PC-3 (cell line): Measurements from ENCODE around the gene EGR2. TPM values are rescaled to one million over a fixed set of nuclear protein-coding genes. Genes with fewer than 3 reads are reported as not detected.
"Not testable (repeated sequence)": the region's sequence is repeated elsewhere in the genome, so short reads cannot be mapped to it uniquely, and the experiment has no call there.

Experiments
- ATAC-seq: fragments of 200-7000 bp; cut with Tn5 transposase; 2 replicates; pipeline ENCODE4 v1.9.1; 2020; ENCODE audit warnings: mild to moderate bottlenecking, moderate library complexity
- BruUV-seq: library from RNA; stranded (reverse); fragments of 400-500 nt; replicated peaks from 2 replicates; lab custom pipeline; 2021; lab: Mats Ljungman, UMichigan
- CTCF ChIA-PET: fragments of 300-600 bp; sonication (Branson Sonifier 250); formaldehyde crosslinking; loops from one replicate; lab custom pipeline; 2022; ENCODE audit warnings: antibody characterized with exemption; lab: Charles Lee
- POLR2A ChIA-PET: fragments of 300-600 bp; sonication (Branson Sonifier 250); formaldehyde crosslinking; loops from one replicate; lab custom pipeline; 2022; ENCODE audit warnings: antibody characterized with exemption; ENCODE audit not compliant: unreplicated experiment; lab: Charles Lee
- DNase-seq: peaks from one replicate; pipeline ENCODE4 v3.0.0-alpha.2; 2015
- H2AFZ ChIP-seq: fragments of 300-600 bp; sonication (generic); 2 replicates; pipeline ENCODE4 v1.6.0; 2016; ENCODE audit warnings: antibody characterized with exemption, low read length
- H3F3A ChIP-seq: fragments of 300-600 bp; sonication (generic); one replicate; pipeline ENCODE4 v1.6.0; 2017; ENCODE audit warnings: antibody characterized with exemption, low read length, control low read depth, mild to moderate bottlenecking; ENCODE audit not compliant: unreplicated experiment
- H3K27ac ChIP-seq: fragments of 300-600 bp; sonication (generic); 2 replicates; pipeline ENCODE4 v1.5.1; 2016; ENCODE audit warnings: mild to moderate bottlenecking, low read length
- H3K27me3 ChIP-seq: fragments of 300-600 bp; sonication (generic); 2 replicates; pipeline ENCODE4 v1.6.1; 2016; ENCODE audit warnings: low read length, mixed read lengths
- H3K36me3 ChIP-seq: fragments of 300-600 bp; sonication (generic); 2 replicates; pipeline ENCODE4 v1.6.1; 2016; ENCODE audit warnings: low read depth, mixed run types, low read length, mixed read lengths
- H3K4me1 ChIP-seq: fragments of 300-600 bp; sonication (generic); 2 replicates; pipeline ENCODE4 v1.5.1; 2016; ENCODE audit warnings: low read length; ENCODE audit not compliant: insufficient read depth
- H3K4me2 ChIP-seq: fragments of 300-600 bp; sonication (generic); 2 replicates; pipeline ENCODE4 v1.6.0; 2016; ENCODE audit warnings: low read length
- H3K4me3 ChIP-seq: fragments of 300-600 bp; sonication (generic); 2 replicates; pipeline ENCODE4 v1.5.1; 2016; ENCODE audit warnings: mild to moderate bottlenecking, low read length, mixed read lengths
- H3K79me2 ChIP-seq: fragments of 300-600 bp; sonication (generic); 2 replicates; pipeline ENCODE4 v1.6.1; 2017; ENCODE audit warnings: low read length, mixed read lengths
- H3K9ac ChIP-seq: fragments of 300-600 bp; sonication (generic); 2 replicates; pipeline ENCODE4 v1.6.0; 2016; ENCODE audit warnings: mild to moderate bottlenecking, low read length
- H3K9me2 ChIP-seq: fragments of 300-600 bp; sonication (generic); replicated peaks from 2 replicates; pipeline ENCODE4 v1.6.1; 2016; ENCODE audit warnings: mixed run types, low read length, mixed read lengths
- H3K9me3 ChIP-seq: fragments of 300-600 bp; sonication (generic); 2 replicates; pipeline ENCODE4 v1.6.1; 2016; ENCODE audit warnings: low read length, mixed read lengths
- H4K20me1 ChIP-seq: fragments of 300-600 bp; sonication (generic); 2 replicates; pipeline ENCODE4 v1.6.1; 2016; ENCODE audit warnings: low read length, mixed read lengths
- EZH2 ChIP-seq: fragments of 300-600 bp; sonication (generic); IDR thresholded peaks from one replicate; pipeline ENCODE4 v1.6.1; 2017; ENCODE audit warnings: antibody characterized with exemption, mild to moderate bottlenecking, low read length; ENCODE audit not compliant: unreplicated experiment
- EZH2phosphoT487 ChIP-seq: fragments of 300-600 bp; sonication (generic); IDR thresholded peaks from 2 replicates; pipeline ENCODE4 v1.6.1; 2018; ENCODE audit warnings: mild to moderate bottlenecking, antibody characterized with exemption, low read length, borderline replicate concordance
- intact Hi-C: fragments of 100-400 bp; cut with micrococcal nuclease; formaldehyde crosslinking; loops from 2 replicates; pipeline ENCODE4 v1.9.0; 2023
- total RNA-seq: library from RNA; depleted of rRNA; stranded (reverse); fragments of >200 nt; gene quantifications from 2 replicates; pipeline ENCODE4 v1.2.3, GENCODE V29; 2014
- TF ChIP-seq, protein P1 (sequence below): fragments of 300-600 bp; sonication (generic); conservative IDR thresholded peaks from 2 replicates; pipeline ENCODE4 v1.5.1; 2017; ENCODE audit warnings: antibody characterized with exemption, low read depth, mild to moderate bottlenecking, low read length

Gene EGR2
- total RNA-seq, 1 experiment from 2014 or later, result 2.7 TPM

DNA sequence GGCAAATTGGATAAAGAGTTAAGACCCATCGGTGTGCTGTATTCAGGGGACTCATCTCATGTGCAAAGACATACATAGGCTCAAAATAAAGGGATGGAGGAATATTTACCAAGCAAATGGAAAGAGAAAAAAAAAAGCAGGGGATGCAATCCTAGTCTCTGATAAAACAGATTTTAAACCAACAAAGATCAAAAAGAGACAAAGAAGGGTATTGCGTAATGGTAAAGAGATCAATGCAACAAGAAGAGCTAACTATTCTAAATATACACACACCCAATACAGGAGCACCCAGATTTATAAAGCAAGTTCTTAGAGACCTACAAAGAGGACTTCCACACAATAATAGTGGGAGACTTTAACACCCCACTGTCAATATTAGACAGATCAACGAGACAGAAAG, 31.6 kb downstream of the EGR2 start:
- H3K4me1 ChIP-seq, DNase-seq, H3K79me2 ChIP-seq, H3F3A ChIP-seq, BruUV-seq, H3K4me3 ChIP-seq, ATAC-seq, H4K20me1 ChIP-seq, POLR2A ChIA-PET, H3K27ac ChIP-seq, H3K36me3 ChIP-seq, H2AFZ ChIP-seq, H3K9me2 ChIP-seq, CTCF ChIA-PET, H3K9ac ChIP-seq, H3K27me3 ChIP-seq, H3K4me2 ChIP-seq, H3K9me3 ChIP-seq, intact Hi-C loops: not testable (repeated sequence)

DNA sequence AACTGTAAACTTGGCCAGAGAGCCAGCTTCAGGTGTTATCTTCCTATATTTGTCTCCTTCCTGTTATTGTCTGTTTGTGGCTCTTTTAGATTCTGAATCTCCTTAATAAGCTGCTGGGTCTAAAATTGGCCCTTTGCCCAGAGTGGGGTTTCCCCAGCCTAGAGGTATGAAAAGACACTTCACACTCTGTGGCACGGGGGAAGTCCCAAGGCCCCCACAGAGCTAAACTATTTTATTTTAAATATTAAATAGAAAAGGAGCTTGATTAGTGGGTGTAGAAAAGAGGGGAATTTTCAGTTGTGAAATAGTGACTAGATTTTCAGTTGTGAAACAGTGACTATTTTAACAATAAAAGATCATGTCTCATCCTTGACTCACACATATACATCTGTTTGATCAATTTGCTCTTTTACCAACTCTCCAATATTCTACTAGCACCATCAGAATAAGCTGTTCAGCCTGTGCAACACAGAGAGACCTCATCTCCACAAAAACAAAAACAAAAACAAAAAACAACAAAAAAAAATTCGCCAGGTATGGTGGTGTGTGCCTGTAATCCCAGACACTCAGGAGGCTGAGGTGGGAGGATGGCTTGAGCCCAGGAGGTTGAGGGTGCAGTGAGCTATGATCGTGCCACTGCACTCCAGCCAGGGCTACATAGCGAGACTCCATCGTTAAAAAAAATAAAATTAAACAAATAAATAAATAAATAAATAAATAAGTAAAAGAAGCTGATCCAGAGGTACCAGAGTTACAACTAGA, 36.5 kb downstream of the EGR2 start:
- peak; percentile 92 for DNase-seq
- Histone ChIP-seq H2AFZ (no peak overlapping the region), H3K9ac (no peak overlapping the region), H3K36me3 (no peaks in the 10 kb centered on the region), H3K9me3 (no peaks in the 10 kb centered on the region), H3K27me3 (no peaks in the 10 kb centered on the region), H3K27ac (peak overlapping the region; percentile 33), H3K4me1 (peaks cover 10% of the 10 kb centered on the region), H3F3A (no peaks in the 10 kb centered on the region), H4K20me1 (no peaks in the 10 kb centered on the region), H3K9me2 (no peaks in the 10 kb centered on the region; the same call in 1 of the 2 replicates), H3K79me2 (no peaks in the 10 kb centered on the region), H3K4me2 (peak overlapping the region; percentile 28), H3K4me3 (no peak overlapping the region)
- ChIA-PET POLR2A (no interaction called here), CTCF (interaction anchor here (0.5 kb wide), 1 partner anchor 381 kb away, joined by 3 read pairs; no protein-coding TSS in a partner anchor)
- intact Hi-C loops, result no loop called here
- no peak for TF ChIP-seq EZH2phosphoT487
- TF ChIP-seq EZH2, result no peak
- TF ChIP-seq, protein P1, sequence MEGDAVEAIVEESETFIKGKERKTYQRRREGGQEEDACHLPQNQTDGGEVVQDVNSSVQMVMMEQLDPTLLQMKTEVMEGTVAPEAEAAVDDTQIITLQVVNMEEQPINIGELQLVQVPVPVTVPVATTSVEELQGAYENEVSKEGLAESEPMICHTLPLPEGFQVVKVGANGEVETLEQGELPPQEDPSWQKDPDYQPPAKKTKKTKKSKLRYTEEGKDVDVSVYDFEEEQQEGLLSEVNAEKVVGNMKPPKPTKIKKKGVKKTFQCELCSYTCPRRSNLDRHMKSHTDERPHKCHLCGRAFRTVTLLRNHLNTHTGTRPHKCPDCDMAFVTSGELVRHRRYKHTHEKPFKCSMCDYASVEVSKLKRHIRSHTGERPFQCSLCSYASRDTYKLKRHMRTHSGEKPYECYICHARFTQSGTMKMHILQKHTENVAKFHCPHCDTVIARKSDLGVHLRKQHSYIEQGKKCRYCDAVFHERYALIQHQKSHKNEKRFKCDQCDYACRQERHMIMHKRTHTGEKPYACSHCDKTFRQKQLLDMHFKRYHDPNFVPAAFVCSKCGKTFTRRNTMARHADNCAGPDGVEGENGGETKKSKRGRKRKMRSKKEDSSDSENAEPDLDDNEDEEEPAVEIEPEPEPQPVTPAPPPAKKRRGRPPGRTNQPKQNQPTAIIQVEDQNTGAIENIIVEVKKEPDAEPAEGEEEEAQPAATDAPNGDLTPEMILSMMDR, result no peak
- BruUV-seq, result no TSS peak
- peak; percentile 86 for ATAC-seq

DNA sequence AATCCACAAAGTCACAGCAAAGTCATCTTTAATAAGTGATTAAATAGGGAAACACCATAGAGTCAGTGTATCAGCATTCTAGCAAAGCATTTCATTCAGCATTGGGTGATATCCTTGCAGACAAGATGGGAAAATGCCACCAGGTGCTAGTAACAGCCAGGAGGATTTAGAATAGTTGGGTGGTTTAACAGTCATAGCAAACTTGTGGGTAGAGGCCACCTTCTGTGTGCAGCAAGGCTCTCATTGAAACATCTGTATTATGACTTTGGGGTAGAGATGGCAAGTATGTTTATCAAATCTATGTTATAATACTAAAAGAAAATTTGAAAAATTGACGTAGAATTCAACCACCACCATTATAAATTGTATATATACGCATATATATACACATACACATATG, 38.0 kb downstream of the EGR2 start:
- no peak for ATAC-seq
- H3K4me1 ChIP-seq, result peaks cover 10% of the 10 kb centered on the region
- TF ChIP-seq EZH2phosphoT487, result no peak
- TF ChIP-seq, protein P1, result no peak
- TF ChIP-seq EZH2, result no peak
- H3F3A ChIP-seq, result no peaks in the 10 kb centered on the region
- H3K36me3 ChIP-seq, result no peaks in the 10 kb centered on the region
- CTCF ChIA-PET, result no interaction called here
- BruUV-seq, result no TSS peak
- H3K9me2 ChIP-seq, result no peaks in the 10 kb centered on the region; the same call in 1 of the 2 replicates
- H3K4me3 ChIP-seq, result no peak overlapping the region
- H3K9ac ChIP-seq, result no peak overlapping the region
- no peak overlapping the region for H2AFZ ChIP-seq
- no peak for DNase-seq
- intact Hi-C loops, result no loop called here
- no peaks in the 10 kb centered on the region for H4K20me1 ChIP-seq
- no peak overlapping the region for H3K4me2 ChIP-seq
- no peaks in the 10 kb centered on the region for H3K9me3 ChIP-seq
- H3K27me3 ChIP-seq, result no peaks in the 10 kb centered on the region
- POLR2A ChIA-PET, result no interaction called here
- no peaks in the 10 kb centered on the region for H3K79me2 ChIP-seq
- no peak overlapping the region for H3K27ac ChIP-seq
